Panc1 (cell line): ENCODE results near the gene ATOH8. TPM values are rescaled to one million over a fixed set of nuclear protein-coding genes. Genes with fewer than 3 reads are reported as not detected.

Experiments
- ATAC-seq: fragments of 200-7000 bp; cut with Tn5 transposase; 2 replicates; pipeline ENCODE4 v1.9.1; 2020; ENCODE audit warnings: mild to moderate bottlenecking, moderate library complexity
- BruUV-seq: library from RNA; stranded (reverse); fragments of 400-500 nt; replicated peaks from 2 replicates; lab custom pipeline; 2021; lab: Mats Ljungman, UMichigan
- CTCF ChIA-PET: fragments of 300-600 bp; sonication (Branson Sonifier 250); formaldehyde crosslinking; loops from one replicate; lab custom pipeline; 2022; ENCODE audit warnings: antibody characterized with exemption; lab: Charles Lee
- POLR2A ChIA-PET: fragments of 300-600 bp; sonication (Branson Sonifier 250); formaldehyde crosslinking; loops from one replicate; lab custom pipeline; 2022; ENCODE audit warnings: antibody characterized with exemption; lab: Charles Lee
- DNase-seq: peaks from one replicate; pipeline ENCODE4 v3.0.0-alpha.2; 2010; ENCODE audit warnings: low read depth, low spot score
- H3K27ac ChIP-seq: 2 replicates; pipeline ENCODE4 v1.5.1; 2011; ENCODE audit warnings: mild to moderate bottlenecking, low read length, inconsistent platforms
- H3K27me3 ChIP-seq: fragments of 200-500 bp; sonication (Bioruptor generic); 2 replicates; pipeline ENCODE4 v1.6.0; 2014; ENCODE audit warnings: low read length, inconsistent platforms; ENCODE audit not compliant: control insufficient read depth, insufficient read depth
- H3K36me3 ChIP-seq: fragments of 200-500 bp; sonication (Bioruptor generic); 2 replicates; pipeline ENCODE4 v1.5.1; 2014; ENCODE audit warnings: inconsistent platforms, mild to moderate bottlenecking, low read length, moderate library complexity; ENCODE audit not compliant: control insufficient read depth, insufficient read depth
- H3K4me1 ChIP-seq: 2 replicates; pipeline ENCODE4 v1.5.1; 2011; ENCODE audit warnings: inconsistent platforms, mild to moderate bottlenecking, low read length, moderate library complexity; ENCODE audit not compliant: control insufficient read depth, insufficient read depth
- H3K4me3 ChIP-seq, 2 experiments: 2 replicates each; pipeline ENCODE4 v1.5.1; 2011 to 2012; ENCODE audit warnings: low read depth in 2 of 2, low read length in 2 of 2, mild to moderate bottlenecking in 2 of 2, inconsistent platforms in 1 of 2, moderate library complexity in 1 of 2
- H3K9me3 ChIP-seq: fragments of 200-500 bp; sonication (Bioruptor generic); 2 replicates; pipeline ENCODE4 v1.5.1; 2014; ENCODE audit warnings: low read depth, mild to moderate bottlenecking, inconsistent platforms, low read length, moderate library complexity; ENCODE audit not compliant: control insufficient read depth, insufficient read depth
- CTCF ChIP-seq: fragments of 450-650 bp; IDR thresholded peaks from 2 replicates; pipeline ENCODE4 v1.5.1; 2017; ENCODE audit warnings: mild to moderate bottlenecking
- POLR2AphosphoS5 ChIP-seq: IDR thresholded peaks from 2 replicates; pipeline ENCODE4 v1.6.1; 2012; ENCODE audit warnings: mild to moderate bottlenecking, low read depth, low read length, moderate library complexity
- REST ChIP-seq, 2 experiments: IDR thresholded peaks; 2 replicates each; pipeline ENCODE4 v1.6.1; 2011 to 2012; ENCODE audit warnings: low read depth in 2 of 2, control low read depth in 1 of 2, low read length in 1 of 2, mild to moderate bottlenecking in 1 of 2, moderate library complexity in 1 of 2; ENCODE audit not compliant: insufficient read depth in 1 of 2
- SIN3A ChIP-seq: IDR thresholded peaks from 2 replicates; pipeline ENCODE4 v1.6.1; 2012; ENCODE audit warnings: low read depth, mild to moderate bottlenecking, low read length, moderate library complexity, borderline replicate concordance; ENCODE audit not compliant: insufficient read depth
- TCF7L2 ChIP-seq: IDR thresholded peaks from 2 replicates; pipeline ENCODE4 v1.6.1; 2011; ENCODE audit warnings: mild to moderate bottlenecking, low read depth, low read length, inconsistent platforms
- in situ Hi-C: cut with HindIII; loops from 2 replicates; pipeline ENCODE4 v1.10.0; 2016; ENCODE audit warnings: low sequenced_read_pairs, low pct_unique_long_range_greater_than_20kb
- intact Hi-C: fragments of 100-400 bp; cut with micrococcal nuclease; formaldehyde crosslinking; loops from one replicate; pipeline ENCODE4 v1.10.0; 2022; ENCODE audit not compliant: unreplicated experiment
- total RNA-seq: library from RNA; stranded (reverse); gene quantifications from one replicate; pipeline ENCODE4 v1.2.1, GENCODE V29; 2021; ENCODE audit not compliant: unreplicated experiment

ATOH8 gene
- total RNA-seq, 1 experiment from 2014 or later, result 3.8 TPM

- Histone ChIP-seq H3K4me3 (no peak overlapping the region), H3K27ac (no peak overlapping the region), H3K36me3 (no peaks in the 10 kb centered on the region), H3K4me1 (peaks cover 14% of the 10 kb centered on the region; the same call in 1 of the 2 replicates), H3K9me3 (no peaks in the 10 kb centered on the region), H3K27me3 (peaks cover 2% of the 10 kb centered on the region; the same call in 1 of the 2 replicates)
- in situ Hi-C loops, result loop anchor here (5.0 kb wide), 1 partner anchor 49 kb away; no protein-coding TSS in a partner anchor
- intact Hi-C loops, result loop anchor here (2.0 kb wide), 1 partner anchor 27 kb away; no protein-coding TSS in a partner anchor
- POLR2A ChIA-PET, result interaction anchor here (0.6 kb wide), 1 partner anchor 102 kb away, joined by 7 read pairs; no protein-coding TSS in a partner anchor
- no TSS peak for BruUV-seq
- TF ChIP-seq REST (IDR thresholded peaks at IDR 0.05; ENCODE audit: insufficient read depth in 1 of 2, low read depth in 2 of 2, low read length in 1 of 2) (no peak), POLR2AphosphoS5 (no peak)
- no peak for DNase-seq
- CTCF ChIA-PET, result interaction anchor here (0.5 to 0.7 kb wide), 3 partner anchors 197 to 526 kb away, joined by 3 to 4 read pairs (median 3); no protein-coding TSS in a partner anchor
- no peak for ATAC-seq
Measured at GRCh38 chr2:85706063-85706462, 47.7 kb upstream of the ATOH8 start.

- DNase-seq (no peak), ATAC-seq (peak; percentile 25; the same call in 1 of the 2 replicates)
- Histone ChIP-seq H3K27ac (no peak overlapping the region), H3K4me3 (no peak overlapping the region), H3K27me3 (peaks cover 2% of the 10 kb centered on the region; the same call in 1 of the 2 replicates), H3K36me3 (no peaks in the 10 kb centered on the region), H3K4me1 (peaks cover 11% of the 10 kb centered on the region; the same call in 1 of the 2 replicates), H3K9me3 (no peaks in the 10 kb centered on the region)
- POLR2A ChIA-PET, result interaction anchor here (0.6 kb wide), 1 partner anchor 87 kb away, joined by 5 read pairs; no protein-coding TSS in a partner anchor
- intact Hi-C loops, result loop anchor here (2.0 kb wide), 1 partner anchor 28 kb away; no protein-coding TSS in a partner anchor
- CTCF ChIA-PET, result interaction anchor here (0.6 to 1.8 kb wide), 6 partner anchors 10 to 308 kb away, joined by 3 to 25 read pairs (median 3); no protein-coding TSS in a partner anchor
- in situ Hi-C loops, result loop anchor here (5.0 kb wide), 1 partner anchor 49 kb away; no protein-coding TSS in a partner anchor
- TF ChIP-seq REST (IDR thresholded peaks at IDR 0.05; ENCODE audit: insufficient read depth in 1 of 2, low read depth in 2 of 2, low read length in 1 of 2), result no peak
- TF ChIP-seq SIN3A, result no peak
- TF ChIP-seq TCF7L2, result no peak
- TF ChIP-seq CTCF, result no peak
- no peak for TF ChIP-seq POLR2AphosphoS5
- no TSS peak for BruUV-seq
Measured at GRCh38 chr2:85706599-85707296, 47.0 kb upstream of the ATOH8 start.
